ENCODE measurements around the gene CST7. TPM values are rescaled to one million over a fixed set of nuclear protein-coding genes. Genes with fewer than 3 reads are reported as not detected.
A peak's percentile ranks its signal among the peaks of the same experiment; 100 is the strongest.
"Not testable (repeated sequence)": the region's sequence is repeated elsewhere in the genome, so short reads cannot be mapped to it uniquely, and the experiment has no call there.

Gene CST7
- polyA plus RNA-seq, 1 experiment: not detected

DNA sequence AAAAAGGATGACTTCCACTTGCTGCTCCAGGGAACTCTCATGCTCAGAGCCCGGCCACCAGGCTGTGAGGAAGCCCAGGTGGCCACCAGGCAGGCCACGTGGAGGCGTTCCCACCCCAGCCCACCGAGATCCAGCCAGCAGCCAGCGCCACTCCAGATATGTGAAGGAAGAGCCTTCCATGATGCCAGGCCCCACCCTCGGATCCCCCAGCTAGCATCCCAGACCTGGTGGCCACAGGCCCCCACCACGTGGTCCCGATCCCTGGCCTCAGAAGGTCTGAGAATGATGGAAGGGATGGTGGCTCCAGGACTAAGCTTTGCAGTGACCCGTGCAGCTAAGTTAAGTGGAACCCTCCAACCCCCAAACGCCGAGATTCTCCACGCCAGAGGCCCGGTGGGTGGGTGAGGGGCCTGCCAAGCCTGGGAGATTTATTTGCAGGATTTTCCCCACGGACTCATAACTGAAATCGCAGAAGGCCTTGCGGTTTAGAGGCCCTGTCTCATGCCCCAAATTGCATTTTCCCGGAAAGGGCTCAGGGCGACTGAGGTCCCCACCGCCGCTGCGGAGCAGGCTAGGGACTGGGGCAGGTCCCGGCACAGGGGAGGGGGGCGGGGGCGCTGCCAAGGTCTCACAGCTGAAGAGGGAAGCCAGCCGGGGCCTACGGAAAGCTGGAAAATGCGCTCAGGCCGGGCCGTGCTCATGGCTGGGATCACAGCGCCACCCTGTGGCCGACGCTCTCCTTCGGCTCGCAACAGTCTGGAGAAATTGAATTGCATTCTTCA lies 31.1 kb upstream of the CST7 start:
- ChIA-PET POLR2A (no interaction called here), CTCF (interaction anchor here (0.5 to 7.1 kb wide), 19 partner anchors 12 to 1250 kb away, joined by 3 to 96 read pairs (median 3); no protein-coding TSS in a partner anchor)
- H3K27ac ChIP-seq (ENCODE audit: low read depth, low read length): no peak overlapping the region
- 0 out of 2 replicates have a peak overlapping the region, but pooled peaks have one; percentile 7 for H3K4me3 ChIP-seq (ENCODE audit: low read depth, low read length)
- H3K9me3 ChIP-seq (ENCODE audit: control insufficient read depth, insufficient read depth, low read length): no peaks in the 10 kb centered on the region
- DNase-seq (ENCODE audit: low read depth, low spot score): peak; percentile 33
- H3K27me3 ChIP-seq (ENCODE audit: control insufficient read depth, insufficient read depth, low read length): no peaks in the 10 kb centered on the region
- TF ChIP-seq, protein P1, sequence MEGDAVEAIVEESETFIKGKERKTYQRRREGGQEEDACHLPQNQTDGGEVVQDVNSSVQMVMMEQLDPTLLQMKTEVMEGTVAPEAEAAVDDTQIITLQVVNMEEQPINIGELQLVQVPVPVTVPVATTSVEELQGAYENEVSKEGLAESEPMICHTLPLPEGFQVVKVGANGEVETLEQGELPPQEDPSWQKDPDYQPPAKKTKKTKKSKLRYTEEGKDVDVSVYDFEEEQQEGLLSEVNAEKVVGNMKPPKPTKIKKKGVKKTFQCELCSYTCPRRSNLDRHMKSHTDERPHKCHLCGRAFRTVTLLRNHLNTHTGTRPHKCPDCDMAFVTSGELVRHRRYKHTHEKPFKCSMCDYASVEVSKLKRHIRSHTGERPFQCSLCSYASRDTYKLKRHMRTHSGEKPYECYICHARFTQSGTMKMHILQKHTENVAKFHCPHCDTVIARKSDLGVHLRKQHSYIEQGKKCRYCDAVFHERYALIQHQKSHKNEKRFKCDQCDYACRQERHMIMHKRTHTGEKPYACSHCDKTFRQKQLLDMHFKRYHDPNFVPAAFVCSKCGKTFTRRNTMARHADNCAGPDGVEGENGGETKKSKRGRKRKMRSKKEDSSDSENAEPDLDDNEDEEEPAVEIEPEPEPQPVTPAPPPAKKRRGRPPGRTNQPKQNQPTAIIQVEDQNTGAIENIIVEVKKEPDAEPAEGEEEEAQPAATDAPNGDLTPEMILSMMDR (IDR thresholded peaks at IDR 0.05; ENCODE audit: low read depth, low read length): peak; percentile 86

DNA sequence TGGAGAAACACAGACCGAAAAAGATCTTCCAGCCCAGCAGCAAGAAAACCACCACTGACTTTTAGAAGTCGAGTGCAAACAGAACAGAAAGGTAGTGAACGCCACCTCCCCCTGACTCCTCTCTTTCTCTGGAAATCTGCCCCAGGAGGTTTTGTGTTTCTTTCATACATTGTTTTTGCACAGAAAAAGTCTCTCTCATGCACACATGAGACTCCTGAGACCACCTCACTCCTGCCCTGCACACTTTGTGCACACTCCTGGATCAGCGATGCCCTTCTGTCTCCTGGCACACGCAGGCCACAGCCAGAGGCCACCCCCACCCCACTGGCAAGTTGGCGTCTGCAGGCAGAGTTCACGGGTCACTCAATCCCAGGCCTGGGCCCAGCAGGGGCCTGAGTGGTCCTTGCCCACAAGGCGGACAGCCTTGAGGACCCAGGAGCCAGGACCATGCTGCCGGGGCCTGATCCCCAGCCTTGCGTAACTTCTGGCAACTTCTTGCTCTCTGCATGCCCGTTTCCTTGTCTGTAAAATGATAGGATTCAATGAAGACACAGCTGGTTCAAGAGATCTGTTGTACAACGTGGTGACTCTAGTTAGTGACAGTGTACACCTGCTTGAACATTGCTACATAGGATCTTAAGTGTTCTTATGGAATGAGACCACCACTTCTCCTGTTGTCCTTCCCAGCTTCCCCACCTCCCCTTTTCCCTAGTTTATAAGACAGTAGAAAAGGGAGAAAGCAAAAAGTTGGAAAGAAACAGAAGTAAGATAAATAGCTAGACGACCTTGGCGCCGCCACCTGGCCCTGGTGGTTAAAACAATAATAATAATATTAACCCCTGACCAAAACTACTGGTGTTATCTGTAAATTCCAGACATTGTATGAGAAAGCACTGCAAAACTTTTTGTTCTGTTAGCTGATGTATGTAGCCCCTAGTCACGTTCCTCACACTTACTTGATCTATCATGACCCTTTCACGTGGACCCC lies 30.2 kb upstream of the CST7 start:
- DNase-seq (ENCODE audit: low read depth, low spot score): no peak
- CTCF ChIA-PET: interaction anchor here (0.6 to 7.1 kb wide), 15 partner anchors 13 to 1029 kb away, joined by 3 to 96 read pairs (median 3); no protein-coding TSS in a partner anchor
- H3K9me3 ChIP-seq (ENCODE audit: control insufficient read depth, insufficient read depth, low read length): no peaks in the 10 kb centered on the region
- POLR2A ChIA-PET: no interaction called here
- no peak overlapping the region for H3K27ac ChIP-seq (ENCODE audit: low read depth, low read length)
- TF ChIP-seq, protein P1 (IDR thresholded peaks at IDR 0.05; ENCODE audit: low read depth, low read length): no peak
- no peak overlapping the region for H3K4me3 ChIP-seq (ENCODE audit: low read depth, low read length)
- no peaks in the 10 kb centered on the region for H3K27me3 ChIP-seq (ENCODE audit: control insufficient read depth, insufficient read depth, low read length)

DNA sequence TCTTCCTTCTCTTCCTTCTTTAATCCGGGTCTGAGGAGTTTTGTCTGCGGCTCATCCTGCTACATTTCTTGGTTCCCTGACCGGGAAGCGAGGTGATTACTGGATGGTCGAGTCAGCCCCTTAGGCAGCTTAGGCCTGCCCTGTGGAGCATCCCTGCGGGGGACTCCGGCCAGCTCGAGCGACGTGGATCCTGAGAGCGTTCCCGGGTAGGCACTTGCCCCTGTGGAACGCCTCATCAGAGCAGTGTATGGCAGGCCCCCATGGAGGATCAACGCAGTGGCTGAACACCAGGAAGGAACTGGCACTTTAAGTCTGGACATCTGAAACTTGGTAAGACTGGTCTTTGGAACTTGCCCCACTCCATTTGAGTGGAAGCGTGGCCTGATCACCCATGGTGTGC lies 29.4 kb upstream of the CST7 start:
- H3K4me3 ChIP-seq (ENCODE audit: low read depth, low read length); POLR2A ChIA-PET; DNase-seq (ENCODE audit: low read depth, low spot score); H3K27ac ChIP-seq (ENCODE audit: low read depth, low read length); H3K27me3 ChIP-seq (ENCODE audit: control insufficient read depth, insufficient read depth, low read length); H3K9me3 ChIP-seq (ENCODE audit: control insufficient read depth, insufficient read depth, low read length): not testable (repeated sequence)
- CTCF ChIA-PET: interaction anchor here (0.8 to 7.1 kb wide), 3 partner anchors 247 to 805 kb away, joined by 3 to 96 read pairs (median 3); no protein-coding TSS in a partner anchor

DNA sequence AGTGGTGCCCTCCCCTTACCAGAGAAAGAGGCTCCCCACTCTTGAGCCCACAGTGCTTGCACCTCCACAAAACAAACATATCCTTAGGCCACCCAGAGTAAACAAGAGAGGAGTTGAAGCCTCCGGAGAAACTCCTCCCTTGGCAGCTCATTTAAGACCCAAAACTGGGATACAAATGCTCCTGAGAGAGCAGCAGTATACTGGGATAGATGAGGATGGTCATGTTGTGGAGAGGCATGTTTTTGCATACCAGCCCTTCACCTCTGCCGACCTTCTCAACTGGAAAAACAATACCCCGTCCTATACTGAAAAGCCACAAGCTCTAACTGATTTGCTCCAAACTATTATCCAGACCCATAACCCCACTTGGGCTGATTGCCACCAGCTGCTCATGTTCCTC lies 28.4 kb upstream of the CST7 start:
- H3K27ac ChIP-seq (ENCODE audit: low read depth, low read length); POLR2A ChIA-PET; H3K27me3 ChIP-seq (ENCODE audit: control insufficient read depth, insufficient read depth, low read length); DNase-seq (ENCODE audit: low read depth, low spot score); H3K4me3 ChIP-seq (ENCODE audit: low read depth, low read length); H3K9me3 ChIP-seq (ENCODE audit: control insufficient read depth, insufficient read depth, low read length): not testable (repeated sequence)
- CTCF ChIA-PET: interaction anchor here (1.4 to 7.1 kb wide), 2 partner anchors 760 to 761 kb away, joined by 5 to 96 read pairs; no protein-coding TSS in a partner anchor

DNA sequence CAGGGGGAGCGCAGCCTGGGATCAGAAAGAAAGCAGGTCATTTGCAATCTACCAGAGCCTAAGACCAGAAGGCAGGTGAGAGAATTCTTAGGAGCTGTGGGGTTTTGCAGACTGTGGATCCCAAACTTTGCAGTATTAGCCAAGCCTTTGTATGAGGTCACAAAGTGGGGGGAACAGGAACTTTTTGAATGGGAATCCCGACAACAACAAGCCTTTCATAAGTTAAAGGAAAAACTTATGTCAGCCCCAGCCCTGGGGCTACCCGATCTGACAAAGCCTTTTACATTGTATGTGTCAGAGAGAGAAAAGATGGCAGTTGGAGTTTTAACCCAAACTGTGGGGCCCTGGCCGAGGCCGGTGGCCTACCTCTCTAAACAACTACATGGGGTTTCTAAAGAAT lies 19.8 kb upstream of the CST7 start:
- CTCF ChIA-PET: interaction anchor here (1.4 kb wide), 1 partner anchor 12 kb away, joined by 4 read pairs; no protein-coding TSS in a partner anchor

DNA sequence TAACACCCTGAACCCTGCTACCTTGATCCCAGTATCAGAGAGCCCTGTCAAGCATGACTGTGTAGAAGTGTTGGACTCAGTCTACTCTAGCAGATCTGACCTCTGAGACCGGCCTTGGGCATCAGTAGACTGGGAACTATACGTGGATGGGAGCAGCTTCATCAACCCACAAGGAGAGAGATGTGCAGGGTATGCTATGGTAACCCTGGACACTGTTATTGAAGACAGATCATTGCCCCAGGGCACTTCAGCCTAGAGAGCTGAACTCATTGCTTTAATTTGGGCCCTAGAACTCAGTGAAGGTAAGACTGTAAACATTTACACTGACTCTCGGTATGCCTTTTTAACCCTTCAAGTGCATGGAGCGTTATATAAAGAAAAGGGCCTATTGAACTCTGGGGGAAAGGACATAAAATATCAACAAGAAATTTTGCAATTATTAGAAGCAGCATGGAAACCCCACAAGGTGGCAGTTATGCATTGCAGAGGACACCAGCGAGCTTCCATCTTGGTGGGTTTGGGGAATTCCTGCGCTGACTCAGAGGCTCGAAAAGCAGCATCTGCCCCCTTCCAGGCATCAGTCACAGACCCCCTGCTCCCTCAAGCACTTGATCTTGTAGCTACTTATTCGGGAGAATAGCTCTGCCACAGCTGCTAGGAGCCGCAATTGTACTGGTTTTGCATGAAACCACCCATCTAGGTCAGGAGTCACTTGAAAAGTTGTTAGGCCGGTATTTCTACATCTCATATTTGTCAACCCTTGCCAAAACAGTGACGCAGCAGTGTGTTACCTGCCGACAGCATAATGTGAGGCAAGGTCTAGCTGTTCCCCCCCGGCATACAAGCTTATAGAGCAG lies 19.0 kb upstream of the CST7 start:
- DNase-seq (ENCODE audit: low read depth, low spot score); H3K9me3 ChIP-seq (ENCODE audit: control insufficient read depth, insufficient read depth, low read length); H3K27ac ChIP-seq (ENCODE audit: low read depth, low read length); H3K4me3 ChIP-seq (ENCODE audit: low read depth, low read length); H3K27me3 ChIP-seq (ENCODE audit: control insufficient read depth, insufficient read depth, low read length); POLR2A ChIA-PET: not testable (repeated sequence)
- CTCF ChIA-PET: interaction anchor here (1.2 to 1.4 kb wide), 2 partner anchors 10 to 12 kb away, joined by 3 to 4 read pairs; no protein-coding TSS in a partner anchor

More for the DNA sequence above, 19.8 kb upstream of the CST7 start:
- DNase-seq (ENCODE audit: low read depth, low spot score); H3K4me3 ChIP-seq (ENCODE audit: low read depth, low read length); POLR2A ChIA-PET; H3K27me3 ChIP-seq (ENCODE audit: control insufficient read depth, insufficient read depth, low read length); H3K27ac ChIP-seq (ENCODE audit: low read depth, low read length); H3K9me3 ChIP-seq (ENCODE audit: control insufficient read depth, insufficient read depth, low read length): not testable (repeated sequence)

All from AG04450 (cell line).